HG02870 (cell line): ENCODE measurements around the gene MUTYH.
A peak's percentile ranks its signal among the peaks of the same experiment; 100 is the strongest.
"Not testable (repeated sequence)": the region's sequence is repeated elsewhere in the genome, so short reads cannot be mapped to it uniquely, and the experiment has no call there.

Experiments used
- ATAC-seq: cut with Tn5 transposase; IDR thresholded peaks from one replicate; pipeline ENCODE4 v1.9.1; 2021; ENCODE audit warnings: mild to moderate bottlenecking, moderate library complexity; ENCODE audit not compliant: unreplicated experiment

The MUTYH gene

DNA sequence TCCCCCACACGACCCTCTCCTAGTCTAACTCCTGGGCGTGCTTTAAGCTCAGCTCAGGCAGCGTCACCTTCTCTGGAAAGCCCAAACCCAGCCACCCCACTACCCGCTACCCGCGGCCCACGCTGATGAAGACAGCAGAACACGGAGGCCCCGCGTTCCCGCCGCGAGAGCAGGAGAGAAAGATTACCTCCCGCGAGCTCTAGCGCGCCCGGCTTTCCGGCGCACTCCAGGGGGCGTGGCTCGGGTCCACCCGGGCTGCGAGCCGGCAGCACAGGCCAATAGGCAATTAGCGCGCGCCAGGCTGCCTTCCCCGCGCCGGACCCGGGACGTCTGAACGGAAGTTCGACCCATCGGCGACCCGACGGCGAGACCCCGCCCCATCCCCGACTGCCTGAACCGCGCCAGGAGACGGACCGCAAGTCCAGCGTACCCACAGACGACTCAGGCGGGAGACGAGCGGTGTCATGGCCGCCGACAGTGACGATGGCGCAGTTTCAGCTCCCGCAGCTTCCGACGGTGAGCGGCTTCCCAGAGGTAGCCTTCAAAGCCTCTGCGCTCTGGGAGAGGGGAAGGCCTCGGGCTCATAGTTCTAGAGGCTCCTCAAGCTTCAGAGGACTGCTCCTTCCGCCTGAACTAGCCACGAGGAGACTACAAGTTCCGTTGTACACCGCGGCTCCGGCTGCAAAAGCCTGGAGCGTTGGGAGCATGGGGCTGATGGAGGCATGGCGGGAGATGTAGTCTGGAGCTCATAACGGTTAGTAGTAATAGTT, at the start of gene MUTYH, which contains the start of gene TOE1:
TSS of gene MUTYH (minus strand) at position 652 of the 770 bp plus-strand sequence. CDS start 5,935 bp downstream, outside the sequence.
TSS of gene TOE1 (plus strand) at position 382 of the 770 bp plus-strand sequence. CDS start at position 465, 83 bp downstream.
- ATAC-seq: peak; percentile 77

DNA sequence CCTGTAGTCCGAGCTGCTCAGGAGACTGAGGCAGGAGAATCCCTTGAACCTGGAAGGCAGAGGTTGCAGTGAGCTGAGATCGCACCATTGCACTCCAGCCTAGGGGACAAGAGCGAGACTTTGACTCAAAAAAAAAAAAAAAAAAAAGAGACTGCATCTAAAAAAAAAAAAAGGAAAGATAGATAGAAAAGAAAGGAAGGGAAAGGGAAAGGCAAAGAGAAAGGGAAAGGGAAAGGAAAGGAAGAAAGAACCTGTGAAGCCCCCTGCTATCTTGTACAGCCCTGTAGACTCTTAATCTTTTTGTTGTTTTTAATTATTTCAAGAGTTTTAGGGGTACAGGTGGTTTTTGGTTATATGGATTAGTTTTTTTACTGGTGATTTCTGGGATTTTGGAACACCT, 46.0 kb upstream of the MUTYH start:
- ATAC-seq: no peak

- no peak for ATAC-seq
Measured at GRCh38 chr1:45385302-45385701, 45.1 kb upstream of the MUTYH start.

DNA sequence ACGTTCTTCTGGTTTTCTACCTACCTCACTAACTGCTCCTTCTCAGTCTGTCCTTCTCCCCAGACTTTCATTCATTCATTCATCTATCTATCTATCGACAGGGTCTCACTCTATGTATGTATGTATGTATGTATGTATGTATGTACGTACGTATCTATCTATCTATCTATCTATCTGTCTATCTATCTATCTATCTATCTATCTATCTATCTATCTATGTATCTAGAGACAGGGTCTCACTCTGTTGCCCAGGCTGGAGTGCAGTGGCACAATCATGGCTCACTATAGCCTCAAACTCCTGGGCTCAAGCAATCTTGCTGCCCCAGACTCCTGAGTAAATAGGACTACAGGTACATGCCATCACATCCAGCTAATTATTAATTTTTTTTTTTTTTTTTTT, 44.0 kb upstream of the MUTYH start:
- ATAC-seq: not testable (repeated sequence)

GRCh38 chr1:45383191-45383590, 43.0 kb upstream of the MUTYH start:
- ATAC-seq: no peak

DNA sequence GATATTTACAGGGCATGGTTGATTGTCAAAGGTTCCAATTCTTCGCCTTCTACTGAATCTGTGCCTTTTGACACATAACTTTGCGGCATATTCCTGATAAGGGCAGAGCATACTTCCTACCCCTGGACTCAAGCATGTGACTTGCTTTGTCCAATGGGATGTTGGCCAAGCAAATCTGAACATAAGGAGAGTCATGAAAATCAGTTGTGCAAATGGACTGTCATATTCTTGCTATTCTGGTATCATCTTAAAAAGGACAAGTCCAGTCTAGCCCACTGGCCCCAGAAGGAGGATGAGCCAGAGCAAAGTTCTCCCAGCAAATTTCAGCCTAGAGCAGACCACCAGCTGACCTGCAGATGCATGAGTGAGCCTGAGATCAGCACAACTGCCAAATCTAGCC, 41.0 kb upstream of the MUTYH start:
- ATAC-seq: no peak

DNA sequence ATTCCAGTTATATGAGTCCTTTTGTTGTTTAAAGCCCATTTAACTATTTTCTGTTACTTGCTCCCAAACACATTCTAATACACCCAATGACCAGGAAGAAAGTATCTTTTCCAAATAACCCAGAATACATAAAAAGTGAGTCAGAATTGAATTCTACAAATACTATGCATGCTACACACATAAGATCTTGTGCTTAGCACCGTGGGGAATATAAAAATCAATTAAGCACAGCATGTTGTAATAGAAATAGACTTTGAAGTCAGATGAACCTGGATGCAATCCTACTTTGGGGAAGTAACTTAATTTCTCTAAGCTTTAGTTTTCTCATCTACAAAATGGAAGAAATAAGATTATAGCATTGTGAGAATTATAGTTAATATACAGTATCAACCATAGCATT, 40.5 kb upstream of the MUTYH start:
- no peak for ATAC-seq

- no peak for ATAC-seq
Measured at GRCh38 chr1:45380125-45380524, 39.9 kb upstream of the MUTYH start.

DNA sequence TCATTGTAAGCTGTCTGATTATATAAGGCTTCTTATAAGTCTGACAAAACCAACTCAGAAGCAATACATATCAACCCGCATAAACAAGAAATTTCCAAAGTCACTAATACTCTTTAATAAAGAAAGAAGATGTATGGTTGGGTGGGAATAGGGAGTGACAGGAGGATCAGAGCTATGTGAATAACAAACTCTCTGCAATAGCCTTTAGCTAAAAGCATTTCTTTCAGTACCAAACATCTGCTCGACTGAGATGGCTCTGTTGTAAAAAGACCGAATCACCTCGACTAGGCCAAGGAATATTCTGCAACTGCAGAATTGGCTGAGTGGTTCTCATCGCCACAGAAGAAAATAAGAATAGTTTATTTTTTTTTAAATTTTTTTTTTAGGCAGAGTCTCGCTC, 39.3 kb upstream of the MUTYH start:
- ATAC-seq: no peak

DNA sequence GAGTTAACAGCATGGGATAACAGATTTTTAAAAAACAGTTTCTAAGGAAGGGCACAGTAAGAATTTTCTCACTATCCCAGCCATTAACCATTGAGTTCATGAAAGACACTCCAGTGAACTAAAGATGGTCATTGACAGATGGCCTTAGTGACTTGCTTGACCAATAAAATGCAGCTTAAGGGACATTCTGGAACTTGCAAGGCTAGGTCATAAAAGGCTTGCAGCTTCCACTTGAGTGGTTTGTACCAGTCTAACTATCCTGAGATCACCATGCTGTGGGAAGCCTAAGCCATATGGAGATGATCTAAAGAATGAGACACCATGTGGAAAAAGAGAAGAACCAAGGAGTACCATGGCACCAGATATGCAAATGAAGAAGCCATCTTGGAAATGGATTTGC, 37.9 kb upstream of the MUTYH start:
- ATAC-seq: no peak

DNA sequence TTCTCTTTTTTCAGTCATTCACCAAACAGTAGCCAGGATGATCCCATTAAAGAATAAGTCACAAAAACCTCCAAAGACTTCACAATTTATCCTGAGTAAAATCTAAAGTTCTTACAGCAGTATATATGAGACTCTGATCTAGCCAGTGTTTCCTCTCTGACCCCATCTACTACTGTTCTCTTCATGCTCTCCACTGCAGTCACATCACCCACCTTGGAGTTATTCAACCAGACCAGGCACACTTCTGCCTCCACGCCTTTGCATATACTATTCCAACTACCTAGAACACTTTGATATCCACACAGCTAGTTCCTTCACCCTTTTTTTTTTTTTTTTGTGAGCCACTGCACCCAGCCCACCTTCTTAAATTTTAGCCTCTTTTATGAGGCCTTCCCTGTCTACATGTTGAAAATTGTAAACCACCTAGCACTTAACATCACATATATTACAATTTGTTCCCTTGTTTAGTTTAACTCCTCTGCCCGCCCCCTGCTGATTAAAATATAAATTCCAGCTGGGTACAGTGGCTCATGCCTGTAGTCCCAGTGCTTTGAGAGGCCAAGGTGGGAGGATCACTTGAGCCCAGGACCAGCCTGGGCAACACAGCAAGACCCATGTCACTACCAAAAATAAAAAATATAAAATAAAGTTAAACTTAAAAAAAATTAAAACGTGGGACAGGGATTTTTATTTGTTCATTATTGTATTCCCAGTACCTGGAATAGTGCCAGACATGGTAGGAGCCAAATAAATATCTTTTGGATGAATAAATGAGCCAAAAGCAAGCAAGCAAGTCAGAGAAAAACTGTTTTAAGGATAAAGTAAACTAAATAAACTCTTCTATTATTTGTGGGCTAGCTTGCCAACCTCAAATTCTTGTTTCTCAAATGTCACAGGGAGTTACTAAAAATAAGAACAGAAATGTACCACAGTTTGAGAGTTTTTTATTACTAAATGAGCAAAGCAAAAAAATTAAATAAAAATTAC, 35.2 kb upstream of the MUTYH start:
- no peak for ATAC-seq

DNA sequence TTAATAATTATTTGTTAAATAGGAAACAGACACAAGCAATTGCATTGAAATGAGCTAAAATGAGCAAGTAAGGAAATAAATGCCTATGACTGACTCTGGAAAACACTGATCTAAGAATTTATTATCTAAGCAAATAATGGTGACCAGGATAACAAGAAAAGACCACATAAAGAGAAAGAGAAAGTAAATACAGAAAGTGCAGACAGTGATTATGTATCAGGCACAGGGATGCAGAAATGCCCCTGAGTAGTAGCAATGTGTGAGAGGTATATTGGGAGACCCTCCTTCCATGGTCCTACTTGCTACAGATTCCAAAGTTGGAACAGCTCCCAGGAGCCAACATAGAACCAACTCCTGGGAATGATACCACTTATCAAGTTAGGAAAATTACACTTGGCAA, 33.3 kb upstream of the MUTYH start:
- no peak for ATAC-seq

DNA sequence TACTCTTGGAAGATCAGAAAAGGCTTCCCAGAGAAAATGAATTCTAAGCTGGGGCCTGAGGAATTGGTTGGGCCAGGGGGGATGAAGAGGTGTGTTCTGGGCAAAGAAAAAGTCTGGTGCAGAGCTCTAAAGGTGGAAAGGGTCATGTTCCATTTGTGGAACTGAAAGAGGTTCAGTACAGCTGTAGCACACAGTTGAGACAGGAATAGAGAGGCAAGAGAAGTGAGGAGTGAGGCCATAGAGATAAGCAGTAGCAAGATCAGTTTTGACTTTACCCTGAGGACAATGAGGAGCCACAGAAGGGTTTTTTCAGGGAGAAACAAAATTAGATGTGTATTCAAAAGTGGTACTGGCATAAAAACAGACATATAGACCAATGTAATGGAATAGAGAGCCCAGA, 30.3 kb upstream of the MUTYH start:
- peak; percentile 71 for ATAC-seq

DNA sequence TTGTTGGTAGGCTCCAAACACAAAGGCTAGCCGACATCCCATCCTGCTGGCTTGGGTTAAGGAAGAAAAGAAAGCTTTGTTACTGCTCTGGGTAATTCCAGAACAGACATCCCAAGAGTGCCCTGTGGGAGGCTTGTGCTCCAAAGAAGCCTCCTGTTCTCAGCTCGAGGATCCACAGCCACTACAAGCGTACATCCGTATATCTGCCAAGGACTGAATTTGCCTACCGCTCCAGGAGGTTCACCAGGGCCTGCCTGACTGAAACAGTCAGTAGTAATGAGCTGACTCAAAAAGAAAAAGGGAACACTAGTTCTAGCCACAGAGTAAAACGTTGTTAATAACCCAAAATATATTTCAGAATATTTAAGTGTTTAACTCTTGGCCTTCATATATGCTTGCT, 24.8 kb upstream of the MUTYH start:
- peak; percentile 85 for ATAC-seq

DNA sequence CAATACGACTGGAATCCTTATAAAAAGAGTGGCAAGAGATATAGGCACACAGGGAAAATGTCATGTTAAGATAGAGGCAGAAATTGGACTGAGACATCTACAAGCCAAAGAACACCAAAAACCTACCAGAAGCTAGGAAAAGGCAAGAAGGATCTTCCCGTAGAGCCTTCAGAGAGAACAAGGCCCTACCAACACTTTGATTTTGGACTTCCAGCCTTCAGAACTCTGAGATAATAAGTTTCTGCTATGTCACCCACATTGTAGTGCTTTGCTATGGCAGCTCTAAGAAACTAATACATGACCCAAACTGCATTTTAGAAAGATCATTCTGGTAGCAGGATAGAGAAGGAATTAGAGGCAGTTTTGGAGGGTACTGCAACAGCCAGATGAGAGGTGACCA, 24.1 kb upstream of the MUTYH start:
- ATAC-seq: no peak

DNA sequence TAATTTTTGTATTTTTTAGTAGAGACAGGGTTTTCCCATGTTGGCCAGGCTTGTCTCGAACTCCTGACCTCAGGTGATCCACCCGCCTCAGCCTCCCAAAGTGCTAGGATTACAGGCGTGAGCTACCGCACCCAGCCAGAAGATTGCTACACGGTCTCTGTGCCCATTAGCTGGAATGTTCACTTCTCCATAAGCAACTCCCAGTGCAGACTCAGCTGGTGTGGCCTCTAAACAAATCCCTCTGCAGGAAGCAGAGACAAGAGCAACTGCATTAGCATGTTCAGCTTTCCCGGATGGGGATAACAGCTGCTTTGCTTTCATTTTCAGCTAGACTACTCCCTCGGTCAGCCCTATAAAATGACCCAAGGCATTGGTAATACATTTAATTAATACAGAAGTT, 20.7 kb upstream of the MUTYH start:
- ATAC-seq: not testable (repeated sequence)

DNA sequence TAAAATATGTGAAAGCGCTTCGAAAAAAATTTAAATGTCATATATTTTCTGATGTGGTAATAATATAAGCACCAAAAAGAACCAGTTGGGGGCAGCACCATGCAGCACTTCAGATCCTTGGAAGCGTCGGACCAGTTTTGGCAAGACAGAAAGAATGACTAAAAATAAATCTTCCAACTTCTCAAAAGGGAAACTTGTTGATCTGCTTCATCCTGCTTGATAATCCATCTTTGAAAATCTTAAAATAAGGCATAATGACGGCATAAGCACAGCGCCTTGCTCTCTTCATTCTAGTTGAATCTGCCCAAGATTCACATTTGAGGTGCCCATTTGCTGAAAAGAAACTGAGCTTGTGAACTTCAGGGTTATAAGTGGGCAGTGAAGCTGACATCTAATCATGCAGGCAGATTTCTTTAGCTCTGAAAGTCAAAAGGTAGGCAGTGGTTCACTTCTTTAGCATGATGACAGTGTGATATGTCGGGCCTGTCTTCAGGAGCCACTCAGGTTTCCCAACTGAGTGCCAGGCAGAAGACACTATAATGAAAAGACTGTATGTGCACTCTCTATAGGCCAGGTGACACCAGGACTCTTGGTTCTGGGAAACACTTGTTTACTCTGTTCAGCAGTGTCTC, 19.8 kb upstream of the MUTYH start:
- no peak for ATAC-seq

GRCh38 chr1:45356186-45356585, 15.9 kb upstream of the MUTYH start:
- ATAC-seq: no peak

GRCh38 chr1:45355683-45356082, 15.4 kb upstream of the MUTYH start:
- ATAC-seq: no peak

GRCh38 chr1:45354838-45355237, 14.6 kb upstream of the MUTYH start:
- ATAC-seq: no peak

DNA sequence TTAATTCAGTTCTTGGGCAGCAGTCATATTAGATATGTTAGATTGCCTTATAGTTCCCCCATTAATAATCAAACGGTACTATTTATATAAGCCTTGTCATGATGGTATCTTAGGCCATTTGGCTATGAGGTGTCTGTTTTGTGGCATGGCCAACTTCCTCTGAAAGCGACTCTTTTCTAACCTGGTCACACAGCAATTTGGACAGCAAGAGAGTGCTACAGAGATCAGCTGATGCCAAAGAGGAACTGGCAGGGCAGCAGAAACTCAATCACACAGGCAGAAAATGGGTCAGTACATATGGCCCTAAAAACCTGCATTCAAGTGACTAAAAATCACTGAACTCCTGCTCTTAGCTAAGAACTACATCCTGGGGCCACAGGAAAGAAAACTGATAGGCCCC, 13.4 kb upstream of the MUTYH start:
- no peak for ATAC-seq
